Measurements from ENCODE around the gene FOXC2. TPM values are rescaled to one million over a fixed set of nuclear protein-coding genes. Genes with fewer than 3 reads are reported as not detected.

The FOXC2 gene
- total RNA-seq: not detected

- peak in 2 of 3 donors; percentile 74 to 82 for DNase-seq (ENCODE audit: low read depth in 2 of 3, low spot score in 2 of 3)
These were observed at the start of gene FOXC2 for GRCh38 chr16:86566601-86566965. Gene FOXC2, plus strand, starts transcription at chr16:86566829. Its CDS starts 507 bp downstream, at chr16:86567336.

GRCh38 chr16:86517033-86517432 lies 49.6 kb upstream of the FOXC2 start:
- DNase-seq (ENCODE audit: low read depth in 2 of 3, low spot score in 2 of 3): no peak

GRCh38 chr16:86517652-86518258 lies 48.9 kb upstream of the FOXC2 start:
- DNase-seq (ENCODE audit: low read depth in 2 of 3, low spot score in 2 of 3): peak in 1 of 3 donors; percentile 65

GRCh38 chr16:86519007-86519648 lies 47.5 kb upstream of the FOXC2 start:
- no peak for DNase-seq (ENCODE audit: low read depth in 2 of 3, low spot score in 2 of 3)

GRCh38 chr16:86519649-86520316 lies 46.8 kb upstream of the FOXC2 start:
- DNase-seq (ENCODE audit: low read depth in 2 of 3, low spot score in 2 of 3): peak; percentile 13 to 67 (median 59)

GRCh38 chr16:86520317-86521210 lies 46.1 kb upstream of the FOXC2 start:
- no peak for DNase-seq (ENCODE audit: low read depth in 2 of 3, low spot score in 2 of 3)

GRCh38 chr16:86521236-86522197 lies 45.1 kb upstream of the FOXC2 start:
- no peak for DNase-seq (ENCODE audit: low read depth in 2 of 3, low spot score in 2 of 3)

- no peak for DNase-seq (ENCODE audit: low read depth in 2 of 3, low spot score in 2 of 3)
These were observed 44.0 kb upstream of the FOXC2 start for GRCh38 chr16:86522634-86523033.

- DNase-seq (ENCODE audit: low read depth in 2 of 3, low spot score in 2 of 3): no peak
These were observed 43.4 kb upstream of the FOXC2 start for GRCh38 chr16:86523166-86523740.

- no peak for DNase-seq (ENCODE audit: low read depth in 2 of 3, low spot score in 2 of 3)
These were observed 42.6 kb upstream of the FOXC2 start for GRCh38 chr16:86524029-86524428.

GRCh38 chr16:86525696-86526095 lies 40.9 kb upstream of the FOXC2 start:
- DNase-seq (ENCODE audit: low read depth in 2 of 3, low spot score in 2 of 3): no peak

- no peak for DNase-seq (ENCODE audit: low read depth in 2 of 3, low spot score in 2 of 3)
These were observed 39.3 kb upstream of the FOXC2 start for GRCh38 chr16:86527366-86527765.

- DNase-seq (ENCODE audit: low read depth in 2 of 3, low spot score in 2 of 3): no peak
These were observed 38.3 kb upstream of the FOXC2 start for GRCh38 chr16:86528061-86528929.

- no peak for DNase-seq (ENCODE audit: low read depth in 2 of 3, low spot score in 2 of 3)
These were observed 37.5 kb upstream of the FOXC2 start for GRCh38 chr16:86529160-86529559.

GRCh38 chr16:86530251-86531190 lies 36.1 kb upstream of the FOXC2 start:
- DNase-seq (ENCODE audit: low read depth in 2 of 3, low spot score in 2 of 3): no peak

GRCh38 chr16:86531191-86531545 lies 35.5 kb upstream of the FOXC2 start:
- DNase-seq (ENCODE audit: low read depth in 2 of 3, low spot score in 2 of 3): no peak

- no peak for DNase-seq (ENCODE audit: low read depth in 2 of 3, low spot score in 2 of 3)
These were observed 34.7 kb upstream of the FOXC2 start for GRCh38 chr16:86531641-86532525.
